GM12878 (cell line): ENCODE measurements around the gene SERPING1. TPM values are rescaled to one million over a fixed set of nuclear protein-coding genes. Genes with fewer than 3 reads are reported as not detected.
A peak's percentile ranks its signal among the peaks of the same experiment; 100 is the strongest.

Experiments used
- ATAC-seq: fragments of 200-7000 bp; cut with Tn5 transposase; 3 replicates; pipeline ENCODE4 v1.9.1; 2020; ENCODE audit warnings: mild to moderate bottlenecking, moderate library complexity
- BruUV-seq: library from RNA; stranded (reverse); fragments of 400-500 nt; replicated peaks from 2 replicates; lab custom pipeline; 2021; lab: Mats Ljungman, UMichigan
- CTCF ChIA-PET: fragments of 300-600 bp; sonication (Branson Sonifier 250); formaldehyde crosslinking; extraction: SDS; loops from one replicate; lab custom pipeline; 2021; ENCODE audit warnings: inconsistent platforms; lab: Yijun Ruan, JAX
- POLR2A ChIA-PET: fragments of 350-600 bp; formaldehyde crosslinking; extraction: SDS; loops from one replicate; lab custom pipeline; 2021; ENCODE audit warnings: inconsistent platforms; lab: Charles Lee
- RAD21 ChIA-PET: fragments of 300-600 bp; sonication (Branson Sonifier 250); formaldehyde crosslinking; loops from one replicate; lab custom pipeline; 2023; ENCODE audit warnings: antibody characterized with exemption; ENCODE audit not compliant: unreplicated experiment; lab: Charles Lee
- SMC1A ChIA-PET: fragments of 300-600 bp; sonication (Branson Sonifier 250); formaldehyde crosslinking; loops from one replicate; lab custom pipeline; 2023; ENCODE audit not compliant: unreplicated experiment, uncharacterized antibody; lab: Charles Lee
- DNase-seq: peaks from one replicate; pipeline ENCODE4 v3.0.0-alpha.2; 2011; ENCODE audit warnings: low read depth, low spot score
- FAIRE-seq: peaks from 3 replicates; lab custom pipeline; 2011; peaks lifted over from hg19 to GRCh38; lab: Jason Lieb, UNC
- H2AFZ ChIP-seq: 2 replicates; pipeline ENCODE4 v1.6.0; 2011; ENCODE audit warnings: low read depth, low read length, control low read depth; ENCODE audit not compliant: control insufficient read depth
- H3K27ac ChIP-seq: 2 replicates; pipeline ENCODE4 v1.5.1; 2011; ENCODE audit warnings: control low read depth; ENCODE audit not compliant: control insufficient read depth, insufficient read depth
- H3K27me3 ChIP-seq, 2 experiments: replicated peaks in 1 of 2; 2 replicates each; pipeline versions ENCODE4 v1.6.0 to v1.6.1; 2011; ENCODE audit warnings: low read length in 1 of 2; ENCODE audit not compliant: control insufficient read depth in 2 of 2, insufficient read depth in 2 of 2
- H3K36me3 ChIP-seq, 2 experiments: 2 replicates each; pipeline ENCODE4 v1.5.1; 2011; ENCODE audit warnings: low read length in 1 of 2; ENCODE audit not compliant: control insufficient read depth in 2 of 2, insufficient read depth in 2 of 2
- H3K4me1 ChIP-seq: 2 replicates; pipeline ENCODE4 v1.6.1; 2011; ENCODE audit warnings: mild to moderate bottlenecking, low read length, moderate library complexity, mixed read lengths; ENCODE audit not compliant: control insufficient read depth, insufficient read depth
- H3K4me2 ChIP-seq: 2 replicates; pipeline ENCODE4 v1.6.0; 2011; ENCODE audit warnings: control low read depth; ENCODE audit not compliant: control insufficient read depth, insufficient read depth
- H3K4me3 ChIP-seq: fragments of 200-600 bp; sonication (generic); 2 replicates; pipeline ENCODE4 v1.5.1; 2016
- H3K79me2 ChIP-seq: 2 replicates; pipeline ENCODE4 v1.6.0; 2011; ENCODE audit warnings: low read length; ENCODE audit not compliant: control insufficient read depth, insufficient read depth
- H3K9ac ChIP-seq: 2 replicates; pipeline ENCODE4 v1.8.0; 2011; ENCODE audit warnings: low read length, control low read depth, mixed read lengths; ENCODE audit not compliant: control insufficient read depth, insufficient read depth
- H3K9me3 ChIP-seq: replicated peaks from 3 replicates; pipeline ENCODE4 v1.5.1; 2011; ENCODE audit warnings: mild to moderate bottlenecking, low read length; ENCODE audit not compliant: control insufficient read depth, insufficient read depth
- H4K20me1 ChIP-seq: 2 replicates; pipeline ENCODE4 v1.6.0; 2011; ENCODE audit not compliant: control insufficient read depth, insufficient read depth
- IKZF1 ChIP-seq: fragments of 450-650 bp; conservative IDR thresholded peaks from 2 replicates; pipeline ENCODE4 v1.6.1; 2017; ENCODE audit warnings: antibody characterized with exemption, mild to moderate bottlenecking
- MEF2B ChIP-seq: fragments of 450-650 bp; IDR thresholded peaks from 2 replicates; pipeline ENCODE4 v1.6.1; 2018; ENCODE audit warnings: mild to moderate bottlenecking, moderate library complexity; ENCODE audit not compliant: partially characterized antibody, poor library complexity, severe bottlenecking
- NR2C1 ChIP-seq: fragments of 450-650 bp; IDR thresholded peaks from 2 replicates; pipeline ENCODE4 v1.6.1; 2017; ENCODE audit warnings: antibody characterized with exemption, mild to moderate bottlenecking, moderate library complexity
- RUNX3 ChIP-seq: IDR thresholded peaks from 2 replicates; pipeline ENCODE4 v1.6.1; 2012; ENCODE audit warnings: low read length, inconsistent platforms
- WGBS: methylation state at CpG from one replicate; pipeline ENCODE4 v1.1.6; 2016; ENCODE audit warnings: low lambda C conversion rate; ENCODE audit not compliant: insufficient replicate concordance, insufficient coverage; ENCODE audit errors: missing lambda C conversion rate; 5-methylcytosine and 5-hydroxymethylcytosine counted together
- in situ Hi-C: fragments of 300-500 bp; cut with MboI; formaldehyde crosslinking; loops from 9 replicates; pipeline ENCODE4 v1.14.3; 2018; ENCODE audit warnings: mixed read lengths
- intact Hi-C: fragments of 100-400 bp; cut with micrococcal nuclease; formaldehyde crosslinking; loops from one replicate; pipeline ENCODE4 v1.14.2; 2022; ENCODE audit not compliant: unreplicated experiment
- polyA plus RNA-seq, 11 experiments: library from polyadenylated mRNA; depleted of rRNA in 4 of 11; unstranded in 6 of 11; stranded (reverse) in 5 of 11; fragments of >200 nt; fragmentation: Nextera tagmentation in 4 of 11; fragmentation: Illumina TruSeq in 1 of 11; extraction: Ambion mirVana in 4 of 11; extraction: Trizol in 1 of 11; gene quantifications; 1 replicate in 1 of 11; 2 replicates in 10 of 11; pipeline versions ENCODE4 v1.2.1 to v1.2.3, GENCODE V29; 2011 to 2016; ENCODE audit warnings: inconsistent platforms in 2 of 11, missing spikeins in 2 of 11, low read depth in 1 of 11
- total RNA-seq, 4 experiments: library from RNA; depleted of rRNA in 3 of 4; stranded (reverse); fragments of >200 nt in 3 of 4; fragmentation: Illumina TruSeq in 1 of 4; extraction: Trizol in 1 of 4; gene quantifications; 2 replicates each; pipeline versions ENCODE4 v1.2.1 to v1.2.3, GENCODE V29; 2013 to 2021
- TF ChIP-seq, protein P1 (sequence below): IDR thresholded peaks from 2 replicates; pipeline ENCODE4 v1.6.1; 2012; ENCODE audit warnings: mild to moderate bottlenecking, low read depth, low read length
- TF ChIP-seq, protein P2 (sequence below): fragments of 450-650 bp; IDR thresholded peaks from 2 replicates; pipeline ENCODE4 v1.6.1; 2017; ENCODE audit warnings: mild to moderate bottlenecking, moderate library complexity

SERPING1 gene
- total and polyA plus RNA-seq, 10 of the 15 experiments (the other 5 are each of a cell fraction or from before 2014, with no cell fraction given) = 0.24 to 1.4 TPM; not detected in 8

DNA sequence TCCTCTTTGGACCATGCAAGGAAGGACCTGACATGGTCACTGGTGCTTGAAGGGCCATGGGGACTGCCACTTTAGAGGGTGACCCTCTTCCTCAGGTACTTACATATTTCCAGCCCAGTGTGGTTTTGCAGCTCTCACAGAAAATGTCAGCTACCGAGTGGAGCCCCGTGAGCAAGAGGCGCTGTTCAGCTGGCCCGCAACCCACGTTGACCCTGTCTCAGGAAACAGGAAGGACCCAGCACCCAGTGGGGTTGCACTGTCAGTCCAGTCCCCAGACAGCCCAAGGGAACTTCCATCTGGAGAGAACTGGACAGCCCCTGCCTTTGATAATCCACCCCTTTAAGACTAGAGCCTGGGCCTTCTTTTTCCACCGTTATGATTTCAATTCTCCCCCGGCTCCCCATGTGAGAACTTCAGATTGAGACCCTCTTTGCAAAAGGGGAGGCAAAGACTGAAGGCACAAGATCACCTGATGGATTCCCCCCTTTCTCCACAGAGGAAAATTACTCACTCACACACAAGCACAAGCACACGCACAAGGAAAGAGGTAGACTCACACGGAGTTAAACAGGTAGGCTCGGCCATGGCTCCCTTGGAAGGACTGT is 48.8 kb downstream of the SERPING1 start:
- H3K36me3 ChIP-seq = no peaks in the 10 kb centered on the region
- TF ChIP-seq, protein P1, sequence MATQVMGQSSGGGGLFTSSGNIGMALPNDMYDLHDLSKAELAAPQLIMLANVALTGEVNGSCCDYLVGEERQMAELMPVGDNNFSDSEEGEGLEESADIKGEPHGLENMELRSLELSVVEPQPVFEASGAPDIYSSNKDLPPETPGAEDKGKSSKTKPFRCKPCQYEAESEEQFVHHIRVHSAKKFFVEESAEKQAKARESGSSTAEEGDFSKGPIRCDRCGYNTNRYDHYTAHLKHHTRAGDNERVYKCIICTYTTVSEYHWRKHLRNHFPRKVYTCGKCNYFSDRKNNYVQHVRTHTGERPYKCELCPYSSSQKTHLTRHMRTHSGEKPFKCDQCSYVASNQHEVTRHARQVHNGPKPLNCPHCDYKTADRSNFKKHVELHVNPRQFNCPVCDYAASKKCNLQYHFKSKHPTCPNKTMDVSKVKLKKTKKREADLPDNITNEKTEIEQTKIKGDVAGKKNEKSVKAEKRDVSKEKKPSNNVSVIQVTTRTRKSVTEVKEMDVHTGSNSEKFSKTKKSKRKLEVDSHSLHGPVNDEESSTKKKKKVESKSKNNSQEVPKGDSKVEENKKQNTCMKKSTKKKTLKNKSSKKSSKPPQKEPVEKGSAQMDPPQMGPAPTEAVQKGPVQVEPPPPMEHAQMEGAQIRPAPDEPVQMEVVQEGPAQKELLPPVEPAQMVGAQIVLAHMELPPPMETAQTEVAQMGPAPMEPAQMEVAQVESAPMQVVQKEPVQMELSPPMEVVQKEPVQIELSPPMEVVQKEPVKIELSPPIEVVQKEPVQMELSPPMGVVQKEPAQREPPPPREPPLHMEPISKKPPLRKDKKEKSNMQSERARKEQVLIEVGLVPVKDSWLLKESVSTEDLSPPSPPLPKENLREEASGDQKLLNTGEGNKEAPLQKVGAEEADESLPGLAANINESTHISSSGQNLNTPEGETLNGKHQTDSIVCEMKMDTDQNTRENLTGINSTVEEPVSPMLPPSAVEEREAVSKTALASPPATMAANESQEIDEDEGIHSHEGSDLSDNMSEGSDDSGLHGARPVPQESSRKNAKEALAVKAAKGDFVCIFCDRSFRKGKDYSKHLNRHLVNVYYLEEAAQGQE = no peak
- peak; percentile 34; the same call in 1 of the 2 replicates for TF ChIP-seq RUNX3
- peak; percentile 29; the same call in 1 of the 2 replicates for TF ChIP-seq IKZF1
- TF ChIP-seq MEF2B = peak; percentile 64
- TF ChIP-seq, protein P2, sequence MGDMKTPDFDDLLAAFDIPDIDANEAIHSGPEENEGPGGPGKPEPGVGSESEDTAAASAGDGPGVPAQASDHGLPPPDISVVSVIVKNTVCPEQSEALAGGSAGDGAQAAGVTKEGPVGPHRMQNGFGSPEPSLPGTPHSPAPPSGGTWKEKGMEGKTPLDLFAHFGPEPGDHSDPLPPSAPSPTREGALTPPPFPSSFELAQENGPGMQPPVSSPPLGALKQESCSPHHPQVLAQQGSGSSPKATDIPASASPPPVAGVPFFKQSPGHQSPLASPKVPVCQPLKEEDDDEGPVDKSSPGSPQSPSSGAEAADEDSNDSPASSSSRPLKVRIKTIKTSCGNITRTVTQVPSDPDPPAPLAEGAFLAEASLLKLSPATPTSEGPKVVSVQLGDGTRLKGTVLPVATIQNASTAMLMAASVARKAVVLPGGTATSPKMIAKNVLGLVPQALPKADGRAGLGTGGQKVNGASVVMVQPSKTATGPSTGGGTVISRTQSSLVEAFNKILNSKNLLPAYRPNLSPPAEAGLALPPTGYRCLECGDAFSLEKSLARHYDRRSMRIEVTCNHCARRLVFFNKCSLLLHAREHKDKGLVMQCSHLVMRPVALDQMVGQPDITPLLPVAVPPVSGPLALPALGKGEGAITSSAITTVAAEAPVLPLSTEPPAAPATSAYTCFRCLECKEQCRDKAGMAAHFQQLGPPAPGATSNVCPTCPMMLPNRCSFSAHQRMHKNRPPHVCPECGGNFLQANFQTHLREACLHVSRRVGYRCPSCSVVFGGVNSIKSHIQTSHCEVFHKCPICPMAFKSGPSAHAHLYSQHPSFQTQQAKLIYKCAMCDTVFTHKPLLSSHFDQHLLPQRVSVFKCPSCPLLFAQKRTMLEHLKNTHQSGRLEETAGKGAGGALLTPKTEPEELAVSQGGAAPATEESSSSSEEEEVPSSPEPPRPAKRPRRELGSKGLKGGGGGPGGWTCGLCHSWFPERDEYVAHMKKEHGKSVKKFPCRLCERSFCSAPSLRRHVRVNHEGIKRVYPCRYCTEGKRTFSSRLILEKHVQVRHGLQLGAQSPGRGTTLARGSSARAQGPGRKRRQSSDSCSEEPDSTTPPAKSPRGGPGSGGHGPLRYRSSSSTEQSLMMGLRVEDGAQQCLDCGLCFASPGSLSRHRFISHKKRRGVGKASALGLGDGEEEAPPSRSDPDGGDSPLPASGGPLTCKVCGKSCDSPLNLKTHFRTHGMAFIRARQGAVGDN = 0 out of 2 replicates have a peak, but pooled peaks have one; percentile 25
- no peak for TF ChIP-seq NR2C1
- TF ChIP-seq, all 136 proteins: peak for 4
- POLR2A ChIA-PET = no interaction called here
- Histone ChIP-seq H3K4me2 (peak overlapping the region; percentile 22; the same call in 1 of the 2 replicates), H3K27me3 (peaks cover 12 to 17% of the 10 kb centered on the region in 2 experiments), H3K9ac (no peak overlapping the region), H3K4me3 (no peak overlapping the region), H4K20me1 (no peaks in the 10 kb centered on the region), H3K27ac (no peak overlapping the region), H2AFZ (peak overlapping the region; percentile 9; the same call in 1 of the 2 replicates), H3K9me3 (no peaks in the 10 kb centered on the region), H3K79me2 (no peaks in the 10 kb centered on the region), H3K4me1 (peaks cover 12% of the 10 kb centered on the region)
- SMC1A ChIA-PET = interaction anchor here (1.2 kb wide), 1 partner anchor 78 kb away, joined by 3 read pairs; the partner anchor contains the start of gene UBE2L6
- intact Hi-C loops = no loop called here
- DNase-seq = no peak
- in situ Hi-C loops = no loop called here
- BruUV-seq = no TSS peak
- WGBS = 20% methylated on average over 10 of the region's 10 CpGs
- ATAC-seq = peak; percentile 43
- RAD21 ChIA-PET = interaction anchor here (0.6 to 1.6 kb wide), 4 partner anchors 78 to 154 kb away, joined by 3 to 10 read pairs (median 3); partner anchors contain the start of genes TIMM10 and UBE2L6
- no peak for FAIRE-seq
- CTCF ChIA-PET = interaction anchor here (0.6 to 13.9 kb wide), 11 partner anchors 8 to 301 kb away, joined by 3 to 319 read pairs (median 5); partner anchors contain the start of genes CLP1 and UBE2L6
